HCEC 1CT (cell line): ENCODE data around the gene ZNF845.
"Not testable (repeated sequence)": the region's sequence is repeated elsewhere in the genome, so short reads cannot be mapped to it uniquely, and the experiment has no call there.

Experiments
- DNase-seq: peaks from one replicate; pipeline ENCODE4 v3.0.0-alpha.2; 2017

The ZNF845 gene

DNA sequence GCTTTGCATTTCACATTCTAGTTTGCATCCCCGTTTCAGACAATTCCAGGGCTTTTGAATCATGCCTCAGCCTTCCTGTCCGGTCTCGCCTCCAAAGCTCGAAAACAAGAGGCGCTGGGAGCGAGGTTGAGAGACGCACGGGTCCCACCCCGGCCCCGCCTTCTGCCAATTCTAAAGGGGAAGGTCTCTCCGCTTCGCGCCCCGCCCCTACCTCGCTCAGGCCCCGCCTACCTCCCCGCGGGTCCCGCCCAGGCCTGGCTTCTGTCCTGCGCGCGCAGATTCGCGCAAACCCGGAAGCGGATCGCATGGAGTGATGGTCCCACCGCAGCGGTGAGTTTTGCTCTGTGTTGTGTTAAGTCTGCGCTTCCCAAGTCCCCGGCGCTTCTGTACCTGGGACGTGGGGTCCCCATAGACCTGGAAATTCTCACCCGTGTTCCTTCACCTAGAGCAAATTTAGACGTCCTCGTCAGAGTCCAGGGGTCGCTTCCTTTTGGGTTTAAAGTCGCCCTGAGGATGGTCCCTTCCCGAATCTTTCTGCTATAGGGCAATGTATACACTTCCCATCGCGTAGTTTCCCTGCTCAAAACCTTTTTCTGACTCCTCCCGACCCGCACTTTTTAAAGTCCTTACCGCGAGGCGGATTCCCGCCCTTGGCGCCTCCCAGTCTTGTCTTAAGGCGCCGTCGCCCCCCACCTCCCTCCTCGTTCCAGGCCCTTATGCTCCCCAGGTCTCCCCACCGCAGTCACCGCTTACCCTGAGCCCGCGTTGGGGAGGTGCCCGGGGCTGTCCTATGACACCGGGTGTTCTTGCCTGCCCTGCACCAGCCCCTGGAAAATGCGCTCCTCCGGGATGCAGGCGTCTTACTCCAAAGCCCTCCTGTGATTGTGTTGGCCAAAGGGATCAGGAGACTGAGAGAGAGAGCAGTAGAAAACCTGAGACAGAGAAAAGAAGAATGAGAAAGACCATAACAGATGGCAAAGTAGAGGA lies at the start of gene ZNF845:
ZNF845 (plus strand) TSS at position 287 of the 987 bp plus-strand sequence. CDS start 7,559 bp downstream, outside the sequence.
- peak; percentile 88 for DNase-seq

DNA sequence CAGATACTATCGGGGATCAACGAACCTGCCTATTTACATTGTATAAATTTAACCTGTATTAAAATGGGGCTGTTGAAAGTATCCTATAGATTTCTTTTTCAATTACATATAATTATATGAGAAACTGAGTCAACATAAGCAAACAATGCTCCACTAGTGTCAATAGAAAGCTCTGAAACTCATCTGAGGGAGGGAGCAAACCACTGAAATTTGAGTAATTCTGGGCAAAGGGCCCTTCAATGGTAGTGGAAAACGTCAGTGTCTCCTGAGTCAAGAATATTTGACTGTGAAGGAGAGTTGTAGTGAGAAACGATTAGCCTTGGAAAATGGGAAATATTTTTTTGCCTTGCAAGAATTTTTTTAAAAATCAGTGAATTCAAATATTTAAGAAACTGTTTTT lies 48.5 kb upstream of the ZNF845 start:
- no peak for DNase-seq

DNA sequence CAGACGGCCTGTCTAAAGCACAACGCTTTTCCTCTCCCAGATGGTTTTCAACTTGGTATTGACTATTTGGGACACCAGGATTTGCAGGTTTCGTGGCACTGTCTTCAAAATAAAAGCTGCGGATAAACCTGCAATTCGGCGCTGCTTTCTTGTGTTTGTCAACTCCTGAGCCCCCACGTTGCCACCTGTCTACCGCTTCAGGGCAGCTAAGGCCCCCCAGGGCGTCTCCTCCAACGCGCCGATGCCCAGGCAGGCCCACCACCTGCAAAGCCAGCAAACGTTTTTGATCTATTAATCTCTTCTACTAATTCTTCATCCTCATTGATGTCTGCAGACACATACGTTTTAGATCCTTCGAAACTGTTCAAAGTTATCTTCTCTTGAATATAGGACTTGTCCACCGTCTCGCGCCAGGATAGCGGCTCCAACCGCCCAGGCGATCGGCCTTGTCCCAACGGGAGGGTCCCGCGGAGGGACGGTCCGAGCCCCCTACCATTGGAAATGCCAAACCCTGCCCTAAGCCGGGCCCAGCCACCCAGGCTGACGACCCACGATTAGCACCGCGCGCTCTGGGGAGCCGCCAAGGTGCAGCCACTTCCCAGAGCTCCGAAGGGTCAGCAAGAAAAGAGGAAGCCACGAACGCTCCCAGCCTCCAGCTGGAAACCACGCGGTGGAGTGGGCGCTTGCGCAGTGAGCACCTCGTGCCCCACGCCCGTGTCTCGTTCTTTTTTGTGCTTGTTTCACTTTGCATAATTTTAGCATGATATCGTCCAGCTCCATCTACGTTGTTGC lies 42.6 kb upstream of the ZNF845 start:
- no peak for DNase-seq

DNA sequence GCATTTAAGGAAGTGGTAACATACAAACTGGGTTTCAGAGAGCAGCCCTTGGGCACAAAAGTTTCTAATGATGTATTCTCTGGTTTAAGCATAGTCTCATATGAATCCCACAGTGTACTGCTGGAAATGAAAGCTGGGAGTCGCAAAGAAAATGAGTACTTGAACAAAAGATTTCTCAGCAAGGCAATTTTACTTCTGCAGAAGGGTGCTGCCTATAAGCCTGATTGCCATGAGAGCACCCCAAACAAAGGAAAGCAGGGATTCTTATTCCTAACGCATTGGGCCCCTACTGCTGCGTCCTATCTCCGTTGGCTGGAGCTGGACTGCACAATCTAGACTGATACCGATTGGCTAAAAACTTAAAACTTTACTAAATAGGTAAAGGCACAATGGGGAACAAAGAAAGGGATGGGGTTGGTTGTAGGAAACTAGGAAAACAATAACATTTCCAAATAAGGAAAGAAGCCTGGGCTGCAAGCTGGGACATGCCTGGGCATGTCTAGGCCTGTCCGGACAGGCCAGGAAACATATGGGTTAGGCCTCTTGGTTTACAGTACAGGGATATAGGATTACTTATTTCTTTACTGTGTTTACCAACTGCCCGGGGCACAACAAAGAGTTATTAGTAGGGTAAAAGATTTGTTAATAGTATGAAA lies 38.6 kb upstream of the ZNF845 start:
- DNase-seq, result no peak

DNA sequence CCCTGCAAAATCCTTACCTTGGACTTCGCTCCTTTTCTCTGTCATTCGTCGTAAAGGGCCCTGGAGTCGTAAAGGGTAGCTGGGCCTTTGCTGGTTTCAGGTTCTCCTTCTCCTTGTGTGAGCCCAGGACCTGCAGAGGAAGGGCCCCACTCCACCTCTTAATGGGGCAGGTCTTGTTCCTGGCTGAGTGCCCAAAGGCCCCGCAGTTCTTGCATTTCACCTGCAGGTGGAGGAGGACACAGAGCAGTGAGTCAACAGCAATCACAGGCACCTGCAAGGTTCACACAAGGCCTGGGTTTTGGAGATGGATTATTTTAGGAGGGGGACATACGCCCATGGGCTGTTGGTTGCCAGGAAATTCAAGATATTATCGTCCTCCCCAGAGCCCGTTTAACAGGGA lies 32.2 kb upstream of the ZNF845 start:
- not testable (repeated sequence) for DNase-seq

DNA sequence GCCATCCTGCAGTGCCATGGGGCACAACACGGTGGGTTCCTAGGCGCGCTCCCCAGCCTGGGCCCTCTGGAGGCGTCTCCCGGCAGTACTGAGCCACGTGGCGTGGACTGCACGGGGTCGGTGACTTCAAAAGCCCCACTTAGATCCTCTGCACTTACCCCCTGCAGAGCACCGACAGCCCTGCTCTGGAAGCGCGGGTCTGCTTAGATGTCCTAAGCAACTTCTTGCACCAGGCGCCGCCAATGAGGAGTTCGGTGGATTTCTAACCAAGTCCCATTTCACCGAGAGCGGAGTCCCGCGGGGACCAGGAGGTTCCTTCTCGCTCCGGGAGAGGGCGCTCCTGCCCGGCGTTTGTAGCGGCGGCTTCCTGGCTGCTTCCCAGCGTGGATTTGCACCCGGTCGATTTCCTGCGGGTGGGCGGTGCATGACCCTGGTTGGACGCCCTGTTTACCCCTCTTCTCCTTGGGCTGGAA lies 25.2 kb upstream of the ZNF845 start:
- no peak for DNase-seq

DNA sequence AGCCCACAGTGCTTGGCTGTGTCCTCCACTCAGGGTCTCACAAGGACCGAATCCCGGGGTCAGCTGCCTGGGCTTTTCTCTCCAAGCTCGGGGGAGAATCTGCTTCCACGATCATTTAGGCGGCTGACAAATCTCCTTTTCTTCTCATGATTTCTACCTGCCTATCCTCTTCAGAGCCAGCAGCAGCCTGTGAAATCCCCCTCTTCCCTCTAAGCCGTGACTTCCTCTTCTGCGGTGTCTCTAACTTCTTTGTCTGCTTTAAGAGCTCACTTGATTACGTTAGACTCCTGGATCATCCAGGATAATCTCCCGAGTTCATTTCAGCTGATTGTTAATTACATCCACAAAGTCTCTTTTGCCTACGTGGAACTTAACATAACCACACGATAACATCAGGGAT lies 22.5 kb upstream of the ZNF845 start:
- DNase-seq, result no peak

DNA sequence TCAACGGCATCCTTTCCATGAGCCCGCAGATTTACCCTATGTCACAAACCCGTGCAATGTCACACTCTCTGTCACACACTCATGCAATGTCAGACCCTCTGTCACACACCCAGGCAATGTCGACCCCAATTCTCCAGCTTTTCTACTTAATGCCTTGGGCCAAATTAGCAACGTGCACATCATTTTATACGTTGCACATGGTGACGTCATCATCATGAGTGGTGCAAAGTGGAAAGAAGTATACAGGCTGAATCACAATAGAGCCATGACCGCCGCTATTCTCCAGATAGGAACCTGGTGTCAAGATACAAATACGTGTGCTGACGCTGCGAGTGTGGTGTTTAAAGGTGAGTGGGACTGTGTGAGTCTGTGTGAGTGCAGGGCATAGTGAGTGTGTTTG lies 21.7 kb upstream of the ZNF845 start:
- no peak for DNase-seq

DNA sequence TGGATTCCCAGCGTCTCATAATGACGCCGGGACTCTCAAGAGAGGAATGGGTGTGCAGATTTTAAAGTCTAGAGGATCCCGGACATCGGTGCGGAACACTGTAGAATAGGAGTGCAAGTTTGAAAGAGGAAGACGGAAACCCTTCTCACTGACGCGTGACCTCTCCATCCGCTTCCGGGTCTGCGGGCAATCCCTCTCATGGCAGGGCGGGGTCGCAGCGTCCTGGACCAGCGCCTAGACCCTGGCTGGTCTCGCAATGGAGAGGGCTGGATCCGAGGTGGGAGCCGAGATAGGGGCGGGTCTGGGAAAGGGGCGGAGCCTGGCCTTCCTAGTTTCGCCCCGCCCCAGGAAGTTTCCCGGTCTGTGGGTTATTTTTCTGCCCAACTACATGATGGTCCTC lies 4.6 kb upstream of the ZNF845 start:
- no peak for DNase-seq

DNA sequence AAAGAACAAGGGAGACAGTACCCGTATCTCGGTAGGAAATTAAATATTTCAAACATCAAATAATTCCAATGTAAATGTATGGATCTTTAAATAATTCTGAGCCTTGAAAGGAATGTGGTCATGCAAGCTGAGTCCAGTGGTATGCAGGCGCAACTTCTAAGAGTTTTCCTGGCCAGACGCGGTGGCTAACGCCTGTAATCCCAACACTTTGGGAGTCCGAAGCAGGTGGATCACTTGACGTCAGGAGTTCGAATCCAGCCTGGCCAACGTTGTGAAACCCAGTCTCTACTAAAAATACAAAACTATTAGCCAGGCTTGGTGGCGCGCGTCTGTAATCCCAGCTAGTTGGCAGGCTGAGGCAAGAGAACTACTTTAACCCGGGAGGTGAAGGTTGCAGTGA lies 1.1 kb upstream of the ZNF845 start:
- no peak for DNase-seq

DNA sequence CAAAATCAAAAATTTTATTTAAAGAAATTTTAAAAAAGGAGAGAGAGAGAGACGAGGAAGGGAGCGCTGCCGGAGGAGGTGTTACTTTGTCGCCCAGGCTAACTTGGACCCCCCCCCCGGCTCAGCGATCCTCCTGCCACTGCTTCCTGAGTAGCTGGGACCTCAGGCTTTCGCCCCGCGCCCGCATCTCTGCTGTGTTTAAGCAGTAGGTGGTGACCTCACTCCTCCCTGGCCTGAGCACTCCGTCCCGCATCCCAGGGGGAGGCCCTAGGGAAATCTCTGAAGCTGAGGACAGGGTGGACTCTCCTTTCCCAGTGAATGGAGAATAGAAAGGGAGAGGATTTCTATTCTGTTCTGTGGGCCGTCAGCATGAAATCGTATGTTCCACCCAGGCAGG lies 485 bp upstream of the ZNF845 start:
- DNase-seq, result peak; percentile 29

DNA sequence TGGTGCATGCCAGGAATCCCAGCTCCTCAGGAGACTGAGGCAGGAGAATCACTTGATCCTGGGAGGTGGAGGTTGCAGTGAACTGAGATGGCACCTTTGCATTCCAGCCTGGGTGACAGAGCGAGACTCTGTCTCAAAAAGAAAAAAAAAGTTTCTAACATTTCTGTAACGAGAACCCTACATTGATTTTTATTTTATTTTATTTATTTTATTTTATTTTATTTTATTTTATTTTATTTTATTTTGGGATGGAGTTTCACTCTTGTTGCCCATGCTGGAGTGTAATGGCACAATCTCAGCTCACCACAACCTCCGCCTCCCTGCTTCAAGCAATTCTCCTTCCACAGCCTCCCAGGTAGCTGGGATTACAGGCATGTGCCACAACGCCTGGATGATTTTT lies 10.9 kb downstream of the ZNF845 start:
- not testable (repeated sequence) for DNase-seq

DNA sequence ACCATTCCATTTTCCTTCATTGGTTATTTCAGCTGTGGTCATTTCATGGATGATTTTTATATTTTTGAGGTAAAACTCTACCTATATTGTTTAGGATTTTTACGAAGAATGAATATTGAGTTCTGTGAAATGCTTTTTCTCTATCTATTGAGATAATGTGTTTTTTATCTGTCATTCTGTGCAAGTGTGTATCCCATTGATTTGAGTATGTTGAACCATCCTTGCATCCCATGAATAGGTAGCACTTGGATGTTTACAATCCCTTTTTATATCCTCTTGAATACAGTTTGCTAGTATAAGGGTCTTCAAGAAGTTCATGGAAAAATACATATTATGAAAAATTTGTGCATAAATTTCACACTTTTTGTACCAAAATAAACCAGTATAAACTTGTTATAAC lies 22.2 kb downstream of the ZNF845 start:
- DNase-seq, result no peak

DNA sequence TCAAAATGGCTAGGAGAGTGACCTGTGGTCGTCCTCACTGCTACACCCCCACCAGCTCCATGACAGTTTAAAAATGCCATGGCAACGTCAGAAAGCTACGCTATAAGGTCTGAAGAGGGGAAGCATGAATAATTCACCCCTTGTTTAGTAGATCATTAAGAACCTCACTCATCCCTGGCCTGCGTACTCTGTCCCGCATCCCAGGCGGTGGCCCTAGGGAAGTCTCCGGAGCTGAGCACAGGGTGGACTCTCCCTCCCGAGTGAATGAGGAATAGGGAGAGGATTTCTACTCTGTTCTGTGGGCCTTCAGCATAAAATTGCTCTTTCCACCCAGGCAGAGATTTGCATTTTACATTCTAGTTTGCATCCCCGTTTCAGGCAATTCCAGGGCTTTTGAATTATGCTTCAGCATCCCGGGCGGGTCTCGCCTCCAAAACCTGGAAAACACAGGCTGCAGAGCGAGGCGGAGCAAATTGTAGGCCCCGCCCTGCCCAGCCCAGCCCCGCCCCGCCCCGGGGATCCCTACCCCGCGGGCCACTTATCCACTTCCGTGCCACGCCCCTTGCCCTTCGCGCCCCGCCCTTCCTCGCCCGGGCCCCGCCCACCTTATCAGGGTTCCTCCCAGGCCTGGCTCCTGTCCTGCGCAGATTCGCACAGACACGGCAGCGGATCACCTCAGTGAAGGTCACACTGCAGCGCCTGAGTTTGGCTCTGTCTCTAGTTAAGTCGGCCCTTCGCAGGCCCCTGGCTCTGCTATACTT lies 24.5 kb downstream of the ZNF845 start:
- no peak for DNase-seq

DNA sequence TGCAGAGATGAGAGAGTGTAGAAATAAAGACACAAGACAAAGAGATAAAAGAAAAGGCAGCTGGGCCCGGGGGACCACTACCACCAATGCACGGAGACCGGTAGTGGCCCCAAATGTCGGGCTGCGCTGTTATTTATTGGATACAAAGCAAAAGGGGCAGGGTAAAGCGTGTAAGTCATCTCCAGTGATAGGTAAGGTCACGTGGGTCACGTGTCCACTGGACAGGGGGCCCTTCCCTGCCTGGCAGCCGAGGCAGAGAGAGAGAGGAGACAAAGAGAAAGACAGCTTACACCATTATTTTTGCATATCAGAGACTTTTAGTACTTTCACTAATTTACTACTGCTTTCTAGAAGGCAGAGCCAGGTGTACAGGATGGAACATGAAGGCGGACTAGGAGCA lies 26.5 kb downstream of the ZNF845 start:
- not testable (repeated sequence) for DNase-seq

DNA sequence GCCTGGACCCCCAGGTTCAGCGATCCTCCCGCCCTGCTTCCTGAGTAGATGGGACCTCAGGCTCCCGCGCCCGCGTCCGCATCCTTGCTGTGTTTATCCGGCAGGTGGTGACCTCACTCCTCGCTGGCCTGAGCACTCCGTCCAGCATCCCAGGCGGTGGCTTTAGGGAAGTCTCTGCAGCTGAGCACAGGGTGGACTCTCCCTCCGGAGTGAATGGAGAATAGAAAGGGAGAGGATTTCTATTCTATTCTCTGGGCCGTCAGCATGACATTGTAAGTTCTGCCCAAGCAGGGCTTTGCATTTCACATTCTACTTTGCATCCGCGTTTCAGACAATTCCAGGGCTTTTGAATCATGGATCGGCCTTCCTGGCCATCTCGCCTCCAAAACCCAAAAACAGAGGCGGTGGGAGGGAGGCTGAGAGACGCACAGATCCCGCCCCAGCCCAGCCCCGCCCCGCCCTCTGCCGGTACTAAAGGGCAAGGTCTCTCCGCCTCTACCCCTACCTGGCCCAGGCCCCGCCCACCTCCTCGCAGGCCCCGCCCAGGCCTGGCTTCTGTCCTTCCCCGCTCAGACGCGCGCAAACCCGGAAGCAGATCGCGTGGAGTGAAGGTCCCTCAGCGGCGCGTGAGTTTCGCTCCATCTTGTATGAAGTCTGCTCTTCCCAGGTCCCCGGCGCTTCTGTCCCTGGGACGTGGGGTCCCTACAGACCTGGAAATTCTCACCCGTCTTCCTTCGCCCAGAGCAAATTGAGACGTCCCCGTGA lies 31.8 kb downstream of the ZNF845 start, which contains the start of gene ZNF525:
ZNF525 (plus strand) TSS at position 572 of the 765 bp plus-strand sequence. CDS start 6,577 bp downstream, outside the sequence.
- peak; percentile 9 for DNase-seq

DNA sequence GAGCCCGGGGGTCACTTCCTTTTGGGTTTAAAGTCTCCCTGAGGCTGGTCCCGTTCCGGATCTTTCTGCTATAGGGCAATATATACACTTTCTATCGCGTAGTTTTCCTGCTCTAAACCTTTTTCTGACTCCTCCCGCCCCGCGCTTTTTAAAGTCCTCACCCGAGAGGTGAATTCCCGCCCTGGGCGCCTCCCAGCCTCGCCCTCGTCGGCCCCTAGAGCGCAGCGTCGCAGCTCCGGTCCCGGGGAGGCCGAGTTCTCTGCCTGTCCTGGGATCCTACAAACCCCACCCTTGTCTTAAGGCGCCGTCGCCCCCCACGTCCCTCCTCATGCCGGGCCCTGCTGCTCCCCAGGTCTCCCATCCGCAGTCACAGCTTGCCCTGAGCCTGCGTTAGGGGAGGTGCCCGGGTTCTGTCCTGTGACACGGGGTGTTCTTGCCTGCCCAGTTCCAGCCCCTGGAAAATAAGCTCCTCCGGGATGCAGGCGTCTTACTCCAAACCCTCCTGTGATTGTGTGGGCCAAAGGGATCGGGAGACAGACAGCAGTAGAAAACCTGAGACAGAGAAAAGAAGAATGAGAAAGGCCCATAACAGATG lies 32.4 kb downstream of the ZNF845 start:
- no peak for DNase-seq

DNA sequence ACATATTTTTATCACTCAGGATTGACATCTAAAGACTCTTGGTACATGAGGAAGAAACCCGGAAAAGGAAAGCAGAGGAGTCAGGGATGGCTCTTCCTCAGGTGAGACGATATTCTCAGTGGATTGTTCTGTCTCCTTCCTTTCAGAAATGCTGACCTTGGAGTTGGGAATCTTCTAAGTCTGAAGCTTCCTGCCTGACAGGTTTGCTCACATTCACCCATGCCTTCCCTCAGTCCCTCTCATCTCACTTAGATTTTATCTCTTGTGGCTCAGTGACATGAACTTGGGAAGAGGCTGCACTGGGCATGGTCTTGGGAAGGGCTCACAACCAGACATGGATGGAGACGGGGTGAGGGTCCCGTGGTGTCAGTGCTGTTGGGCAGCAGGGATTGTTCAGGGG lies 38.6 kb downstream of the ZNF845 start:
- DNase-seq, result no peak

DNA sequence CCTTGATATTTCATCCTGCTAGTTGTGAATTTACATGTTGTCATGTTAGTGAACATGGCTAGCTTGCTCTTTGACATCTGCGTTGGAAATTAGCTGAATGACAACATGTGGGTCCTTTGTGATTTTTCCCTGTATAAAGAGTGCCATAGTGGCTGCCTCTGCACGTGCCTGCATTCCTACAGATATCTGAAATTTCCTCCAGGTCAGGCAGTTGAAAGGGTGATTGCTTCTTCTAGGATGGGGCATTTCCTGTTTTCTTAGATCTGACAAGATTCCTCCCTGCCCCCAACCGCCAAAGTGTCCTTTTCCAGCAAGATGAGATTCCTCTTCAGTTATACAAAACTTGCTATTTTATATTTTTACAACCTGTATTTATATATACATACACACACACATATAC lies 40.7 kb downstream of the ZNF845 start:
- DNase-seq, result no peak

DNA sequence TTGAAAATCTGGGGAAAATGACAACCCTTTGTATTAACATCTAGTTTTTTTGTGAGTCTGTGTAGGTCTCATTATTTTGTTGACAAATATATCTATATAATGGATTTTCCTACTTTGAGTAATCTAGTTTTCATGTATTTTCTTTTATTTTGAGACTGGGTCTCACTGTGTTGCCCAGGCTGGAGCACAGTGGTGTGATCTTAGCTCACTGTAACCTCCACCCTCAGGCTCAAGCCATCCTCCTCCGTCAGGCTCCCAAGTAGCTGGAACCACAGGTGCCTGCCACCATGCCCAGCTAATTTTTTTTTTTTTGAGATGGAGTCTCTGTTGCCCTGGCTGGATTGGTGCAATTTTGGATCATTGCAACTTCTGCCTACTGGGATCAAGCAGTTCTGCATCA lies 41.2 kb downstream of the ZNF845 start:
- DNase-seq, result no peak

DNA sequence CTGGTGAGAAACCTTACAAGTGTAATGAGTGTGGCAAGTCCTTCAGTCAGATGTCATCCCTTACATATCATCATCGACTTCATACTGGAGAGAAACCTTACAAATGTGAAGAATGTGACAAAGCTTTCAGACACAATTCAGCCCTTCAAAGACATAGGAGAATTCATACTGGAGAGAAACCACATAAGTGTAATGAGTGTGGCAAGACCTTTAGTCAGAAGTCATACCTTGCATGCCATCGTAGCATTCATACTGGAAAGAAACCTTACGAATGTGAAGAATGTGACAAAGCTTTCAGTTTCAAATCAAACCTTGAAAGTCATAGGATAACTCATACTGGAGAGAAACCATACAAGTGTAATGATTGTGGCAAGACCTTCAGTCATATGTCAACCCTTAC lies 47.8 kb downstream of the ZNF845 start:
- no peak for DNase-seq
